GM23248 (cell line): Measurements from ENCODE around the gene HAL. TPM values are rescaled to one million over a fixed set of nuclear protein-coding genes. Genes with fewer than 3 reads are reported as not detected.
A peak's percentile ranks its signal among the peaks of the same experiment; 100 is the strongest.

ENCODE experiments used
- DNase-seq: peaks from one replicate; pipeline ENCODE4 v3.0.0-alpha.2; 2015
- H2AFZ ChIP-seq: fragments of 200-600 bp; sonication (generic); 2 replicates; pipeline ENCODE4 v1.6.1; 2016; ENCODE audit warnings: antibody characterized with exemption
- H3F3A ChIP-seq: fragments of 200-600 bp; sonication (generic); 2 replicates; pipeline ENCODE4 v1.6.1; 2016; ENCODE audit warnings: mild to moderate bottlenecking, antibody characterized with exemption, mixed run types; ENCODE audit not compliant: insufficient read depth
- H3K27ac ChIP-seq: fragments of 200-600 bp; sonication (generic); 2 replicates; pipeline ENCODE4 v1.5.1; 2016; ENCODE audit warnings: mild to moderate bottlenecking
- H3K27me3 ChIP-seq: fragments of 200-600 bp; sonication (generic); replicated peaks from 2 replicates; pipeline ENCODE4 v1.6.1; 2016; ENCODE audit warnings: mild to moderate bottlenecking; ENCODE audit not compliant: insufficient read depth
- H3K36me3 ChIP-seq: fragments of 200-600 bp; sonication (generic); 2 replicates; pipeline ENCODE4 v1.6.1; 2016; ENCODE audit warnings: low read depth, mild to moderate bottlenecking
- H3K4me1 ChIP-seq: fragments of 200-600 bp; sonication (generic); 2 replicates; pipeline ENCODE4 v1.6.1; 2016; ENCODE audit warnings: mild to moderate bottlenecking; ENCODE audit not compliant: insufficient read depth
- H3K4me2 ChIP-seq: fragments of 200-600 bp; sonication (generic); one replicate; pipeline ENCODE4 v1.6.1; 2016; ENCODE audit warnings: mild to moderate bottlenecking; ENCODE audit not compliant: unreplicated experiment
- H3K4me3 ChIP-seq: fragments of 200-600 bp; sonication (generic); 2 replicates; pipeline ENCODE4 v1.5.1; 2016; ENCODE audit warnings: mild to moderate bottlenecking
- H3K79me2 ChIP-seq: fragments of 200-600 bp; sonication (generic); 2 replicates; pipeline ENCODE4 v1.6.1; 2016; ENCODE audit warnings: mild to moderate bottlenecking; ENCODE audit not compliant: insufficient read depth
- H3K9ac ChIP-seq: fragments of 200-600 bp; sonication (generic); 2 replicates; pipeline ENCODE4 v1.6.1; 2016; ENCODE audit warnings: mild to moderate bottlenecking
- H3K9me2 ChIP-seq: fragments of 200-600 bp; sonication (generic); 2 replicates; pipeline ENCODE4 v1.6.1; 2016; ENCODE audit warnings: mixed run types, mild to moderate bottlenecking, moderate library complexity; ENCODE audit not compliant: insufficient read depth
- H3K9me3 ChIP-seq: fragments of 200-600 bp; sonication (generic); one replicate; pipeline ENCODE4 v1.6.1; 2017; ENCODE audit warnings: low read depth
- H4K20me1 ChIP-seq: fragments of 200-600 bp; sonication (generic); 2 replicates; pipeline ENCODE4 v1.6.0; 2016; ENCODE audit not compliant: insufficient read depth
- EZH2 ChIP-seq: fragments of 200-600 bp; sonication (generic); IDR thresholded peaks from 2 replicates; pipeline ENCODE4 v1.6.1; 2018; ENCODE audit warnings: antibody characterized with exemption, mild to moderate bottlenecking; ENCODE audit not compliant: insufficient read depth, poor library complexity, severe bottlenecking
- EZH2phosphoT487 ChIP-seq: fragments of 200-600 bp; sonication (generic); IDR thresholded peaks from 2 replicates; pipeline ENCODE4 v1.6.1; 2018; ENCODE audit warnings: antibody characterized with exemption, moderate library complexity, mild to moderate bottlenecking, low read depth; ENCODE audit not compliant: insufficient read depth
- WGBS, 2 experiments: methylation state at CpG; one replicate each; pipeline ENCODE4 v1.1.6; 2015 to 2017; ENCODE audit warnings: low lambda C conversion rate in 2 of 2, low coverage in 1 of 2; ENCODE audit errors: missing lambda C conversion rate in 2 of 2; 5-methylcytosine and 5-hydroxymethylcytosine counted together
- in situ Hi-C: fragments of 300-500 bp; cut with MboI; formaldehyde crosslinking; loops from 2 replicates; pipeline ENCODE4 v1.15.0; 2020
- polyA plus RNA-seq: library from polyadenylated mRNA; unstranded; fragments of >200 nt; fragmentation: Nextera tagmentation; extraction: Ambion mirVana; gene quantifications from 2 replicates; pipeline ENCODE4 v1.2.1, GENCODE V29; 2016
- total RNA-seq: library from RNA; depleted of rRNA; stranded (reverse); fragments of >200 nt; shearing (Covaris generic); gene quantifications from 2 replicates; pipeline ENCODE4 v1.2.3, GENCODE V29; 2014

The HAL gene
- total and polyA plus RNA-seq, 2 experiments from 2014 or later: not detected

- H3K9me3 ChIP-seq: no peaks in the 10 kb centered on the region
- no peaks in the 10 kb centered on the region for H3K79me2 ChIP-seq
- no peak overlapping the region for H3K27ac ChIP-seq
- no peaks in the 10 kb centered on the region for H3K4me1 ChIP-seq
- WGBS, 2 experiments: 82 to 95% methylated on average over 1 of the region's 1 CpG
- no peaks in the 10 kb centered on the region for H4K20me1 ChIP-seq
- H3K4me2 ChIP-seq: no peak overlapping the region
- H3K36me3 ChIP-seq: peaks cover 33% of the 10 kb centered on the region
- no peak overlapping the region for H3K4me3 ChIP-seq
- in situ Hi-C loops: no loop called here
- no peak for DNase-seq
- H3K9me2 ChIP-seq: no peaks in the 10 kb centered on the region
- H3K9ac ChIP-seq: no peak overlapping the region
- no peak overlapping the region for H2AFZ ChIP-seq
- TF ChIP-seq EZH2phosphoT487 (no peak), EZH2 (no peak)
- no peaks in the 10 kb centered on the region for H3K27me3 ChIP-seq
- no peaks in the 10 kb centered on the region for H3F3A ChIP-seq
Observed at GRCh38 chr12:96006727-96007126, 10.6 kb upstream of the HAL start.

DNA sequence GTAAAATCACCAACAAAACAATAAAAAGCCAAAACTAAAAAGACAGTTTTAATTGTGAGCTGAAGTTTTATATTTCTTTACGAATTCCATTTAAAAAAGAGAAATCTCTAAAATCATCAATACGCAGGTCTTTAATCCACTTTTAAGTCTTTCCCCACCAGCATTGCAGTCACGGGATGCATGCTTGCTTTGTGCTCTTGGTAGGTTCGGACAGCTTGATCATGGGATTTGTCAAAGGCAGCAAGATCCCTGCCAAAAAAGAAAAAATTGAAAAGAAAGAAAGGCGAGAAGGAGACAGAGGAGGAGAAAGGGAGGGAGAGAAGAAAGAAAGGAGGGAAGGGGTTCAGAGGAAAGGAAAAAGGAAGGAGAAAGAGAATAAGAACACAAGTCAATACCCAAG lies 4.7 kb upstream of the HAL start:
- in situ Hi-C loops: no loop called here
- Histone ChIP-seq H4K20me1 (no peaks in the 10 kb centered on the region), H3K36me3 (peaks cover 24% of the 10 kb centered on the region), H3K79me2 (no peaks in the 10 kb centered on the region), H2AFZ (no peak overlapping the region), H3K4me1 (no peaks in the 10 kb centered on the region), H3K9me3 (no peaks in the 10 kb centered on the region), H3K27me3 (no peaks in the 10 kb centered on the region), H3K27ac (no peak overlapping the region), H3K4me2 (no peak overlapping the region), H3K9ac (no peak overlapping the region), H3K4me3 (no peak overlapping the region), H3K9me2 (no peaks in the 10 kb centered on the region), H3F3A (no peaks in the 10 kb centered on the region)
- DNase-seq: no peak
- TF ChIP-seq EZH2 (no peak), EZH2phosphoT487 (no peak)
- 91 to 95% methylated on average over 5 of the region's 5 CpGs for WGBS, 2 experiments

DNA sequence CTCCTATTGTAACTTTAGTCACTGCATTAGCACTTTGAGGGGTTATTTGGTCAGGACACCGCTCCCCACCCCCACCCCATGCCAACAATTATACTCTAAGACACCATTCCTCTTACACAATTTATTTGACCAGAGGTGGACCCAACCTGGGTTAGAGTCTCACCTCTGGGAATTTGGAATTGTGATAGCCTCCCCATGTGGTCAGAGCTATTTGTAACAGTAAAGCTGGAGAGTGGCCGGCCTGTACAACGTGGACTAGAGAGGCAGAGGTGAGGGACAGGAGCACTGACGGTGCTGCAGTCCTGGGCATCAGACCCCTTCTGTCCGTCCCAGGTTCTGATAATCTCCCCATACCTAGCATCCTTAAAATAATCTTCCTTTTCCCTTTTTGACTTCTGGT lies 3.3 kb upstream of the HAL start:
- DNase-seq: no peak
- Histone ChIP-seq H3K4me2 (no peak overlapping the region), H3K9ac (no peak overlapping the region), H3K36me3 (peaks cover 17% of the 10 kb centered on the region), H3K27ac (no peak overlapping the region), H3K79me2 (no peaks in the 10 kb centered on the region), H3F3A (no peaks in the 10 kb centered on the region), H4K20me1 (no peaks in the 10 kb centered on the region), H3K27me3 (no peaks in the 10 kb centered on the region), H3K4me3 (no peak overlapping the region), H3K4me1 (no peaks in the 10 kb centered on the region), H3K9me3 (no peaks in the 10 kb centered on the region), H3K9me2 (no peaks in the 10 kb centered on the region), H2AFZ (no peak overlapping the region)
- in situ Hi-C loops: loop anchor here (25.0 kb wide), 1 partner anchor 387 kb away; no protein-coding TSS in a partner anchor
- no peak for TF ChIP-seq EZH2
- no peak for TF ChIP-seq EZH2phosphoT487
- WGBS, 2 experiments: 65 to 69% methylated on average over 5 of the region's 5 CpGs

DNA sequence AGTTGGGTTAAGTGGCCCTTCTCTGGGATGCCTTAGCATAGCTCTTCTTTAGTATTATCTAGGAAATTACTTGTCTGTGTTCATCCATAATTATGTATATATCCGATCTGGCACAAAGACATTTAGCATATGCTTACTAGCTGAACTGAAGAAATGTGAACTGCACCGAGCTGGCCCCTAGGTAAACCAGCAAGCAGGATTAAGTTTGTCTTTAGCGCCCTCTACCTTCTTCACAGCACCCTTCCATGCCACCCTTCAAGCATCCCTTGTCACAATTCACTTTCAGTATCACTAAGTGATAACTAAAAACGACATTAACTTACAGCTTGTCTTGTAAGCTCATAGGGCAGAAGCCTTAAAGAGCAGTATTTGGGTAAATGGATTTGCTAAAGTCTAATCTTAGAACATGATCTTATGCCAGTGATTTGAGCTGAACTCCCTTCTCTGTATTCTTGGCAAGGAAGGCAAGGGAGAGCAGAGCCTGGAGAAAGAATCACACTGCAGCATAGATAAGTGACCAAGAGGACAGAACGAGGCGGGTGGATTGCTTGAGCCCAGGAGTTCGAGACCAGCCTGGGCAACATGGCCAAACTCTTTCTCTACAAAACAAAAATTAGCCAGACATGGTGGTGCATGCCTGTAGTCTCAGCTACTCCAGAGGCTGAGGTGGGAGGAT lies 2.6 kb upstream of the HAL start:
- TF ChIP-seq EZH2phosphoT487 (no peak), EZH2 (no peak)

More for the DNA sequence above, 2.6 kb upstream of the HAL start:
- no peaks in the 10 kb centered on the region for H4K20me1 ChIP-seq
- H3K36me3 ChIP-seq: peaks cover 17% of the 10 kb centered on the region
- no peaks in the 10 kb centered on the region for H3K79me2 ChIP-seq
- H3K4me1 ChIP-seq: no peaks in the 10 kb centered on the region
- H2AFZ ChIP-seq: no peak overlapping the region
- no peak overlapping the region for H3K4me2 ChIP-seq
- no peaks in the 10 kb centered on the region for H3K9me3 ChIP-seq
- no peak overlapping the region for H3K27ac ChIP-seq
- no peak overlapping the region for H3K9ac ChIP-seq
- H3K27me3 ChIP-seq: no peaks in the 10 kb centered on the region
- DNase-seq: peak; percentile 73
- 20 to 29% methylated on average over 7 of the region's 7 CpGs for WGBS, 2 experiments
- in situ Hi-C loops: loop anchor here (25.0 kb wide), 1 partner anchor 386 kb away; no protein-coding TSS in a partner anchor
- H3F3A ChIP-seq: no peaks in the 10 kb centered on the region
- H3K9me2 ChIP-seq: no peaks in the 10 kb centered on the region
- no peak overlapping the region for H3K4me3 ChIP-seq
